PFSK-1 (cell line): ENCODE results near the gene LRRC17.
A peak's percentile ranks its signal among the peaks of the same experiment; 100 is the strongest.

Experiments
- FOXP2 ChIP-seq: optimal IDR thresholded peaks from 2 replicates; pipeline ENCODE3; 2011; ENCODE audit warnings: borderline replicate concordance, control low read depth, inconsistent platforms; ENCODE audit not compliant: insufficient read depth; ENCODE audit errors: extremely low read length, extremely low read depth
- POLR2AphosphoS5 ChIP-seq: IDR thresholded peaks from 2 replicates; pipeline ENCODE4 v1.6.1; 2012; ENCODE audit warnings: low read depth, mild to moderate bottlenecking, control low read depth, low read length, moderate library complexity
- REST ChIP-seq, 2 experiments: IDR thresholded peaks; 2 replicates each; pipeline versions ENCODE4 v1.6.1 to v1.8.0; 2011 to 2012; ENCODE audit warnings: low read depth in 2 of 2, low read length in 2 of 2, control low read depth in 1 of 2, inconsistent platforms in 1 of 2, mild to moderate bottlenecking in 1 of 2, moderate library complexity in 1 of 2; ENCODE audit not compliant: insufficient read depth in 1 of 2
- SIN3A ChIP-seq: IDR thresholded peaks from 2 replicates; pipeline ENCODE4 v1.6.1; 2012; ENCODE audit warnings: mild to moderate bottlenecking, low read length, moderate library complexity, borderline replicate concordance; ENCODE audit not compliant: insufficient read depth
- TAF1 ChIP-seq: IDR thresholded peaks from 2 replicates; pipeline ENCODE4 v1.6.1; 2012; ENCODE audit warnings: low read length, control low read depth, borderline replicate concordance; ENCODE audit not compliant: insufficient read depth

LRRC17 gene

GRCh38 chr7:102874166-102874829 is 38.5 kb upstream of the LRRC17 start:
- TF ChIP-seq REST (IDR thresholded peaks at IDR 0.05; ENCODE audit: insufficient read depth in 1 of 2, low read depth in 2 of 2, low read length in 2 of 2) (no peak), SIN3A (no peak), POLR2AphosphoS5 (no peak), FOXP2 (no peak), TAF1 (no peak)

DNA sequence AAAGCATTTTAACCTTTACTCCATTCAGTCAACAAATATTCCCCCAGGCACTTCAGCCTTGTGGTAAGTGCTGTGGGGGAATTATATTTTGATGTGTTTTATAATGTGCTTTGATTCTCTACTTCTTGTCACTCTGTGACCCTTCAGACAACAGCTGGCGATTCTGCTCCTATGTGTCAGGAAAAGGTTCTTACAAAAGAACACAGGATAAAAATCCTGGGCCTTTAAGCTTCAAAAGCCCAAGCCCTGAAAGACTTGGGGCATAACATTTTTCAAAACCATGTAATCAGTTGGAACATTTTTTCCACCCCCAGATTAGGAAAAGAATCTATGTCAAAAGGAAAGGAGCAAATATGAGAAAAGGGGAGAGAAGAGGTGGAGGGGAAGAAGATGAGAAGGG is 37.8 kb upstream of the LRRC17 start:
- TF ChIP-seq REST (IDR thresholded peaks at IDR 0.05; ENCODE audit: insufficient read depth in 1 of 2, low read depth in 2 of 2, low read length in 2 of 2) (no peak), FOXP2 (no peak), TAF1 (no peak), POLR2AphosphoS5 (no peak), SIN3A (no peak)

- TF ChIP-seq POLR2AphosphoS5 (no peak), REST (IDR thresholded peaks at IDR 0.05; ENCODE audit: insufficient read depth in 1 of 2, low read depth in 2 of 2, low read length in 2 of 2) (no peak), FOXP2 (peak; percentile 26), TAF1 (no peak), SIN3A (peak; percentile 27; the same call in 1 of the 2 replicates)
Measured at GRCh38 chr7:102875700-102876295, 37.0 kb upstream of the LRRC17 start.

DNA sequence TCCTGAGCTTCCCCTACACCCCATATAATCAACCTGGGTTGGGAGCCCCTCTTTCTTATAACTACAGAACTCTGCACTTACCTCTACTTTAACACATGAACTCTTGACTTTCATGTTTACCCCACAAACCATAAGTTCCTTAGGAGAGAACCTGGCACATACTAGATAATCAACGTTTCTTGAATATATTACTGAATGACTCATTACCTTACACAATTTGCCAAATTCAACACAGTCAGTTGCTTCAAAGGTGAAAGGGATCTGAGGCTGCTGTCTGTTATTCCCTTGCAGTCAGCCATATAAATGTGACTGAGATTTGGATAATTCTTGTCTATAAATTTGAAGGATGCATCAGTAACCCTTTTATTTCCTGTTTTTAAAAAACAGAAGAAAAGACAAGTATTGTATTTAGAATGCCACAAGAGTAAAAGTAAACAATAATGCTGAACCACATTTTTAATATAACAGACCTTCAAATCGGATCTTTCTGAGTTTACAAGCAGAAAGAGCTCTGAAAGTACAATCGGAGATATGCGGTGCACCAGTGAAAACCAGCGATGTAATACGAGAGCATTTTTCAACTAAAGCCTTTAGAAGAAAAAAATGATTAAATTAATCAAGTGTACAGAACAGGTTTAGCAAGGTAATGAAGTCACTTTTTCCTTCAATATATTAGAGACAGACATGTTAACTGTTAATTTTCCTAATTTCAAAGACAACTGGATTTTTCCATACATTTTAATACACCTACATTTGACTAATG is 29.5 kb upstream of the LRRC17 start:
- TF ChIP-seq REST (IDR thresholded peaks at IDR 0.05; ENCODE audit: insufficient read depth in 1 of 2, low read depth in 2 of 2, low read length in 2 of 2) (no peak), FOXP2 (no peak), POLR2AphosphoS5 (no peak), TAF1 (no peak), SIN3A (no peak)
